Gastroesophageal sphincter (tissue), 3 donors: Measurements from ENCODE around the gene PRDM12.

Experiments
- CTCF ChIP-seq, 4 experiments: fragments of 200-600 bp in 2 of 4; fragments of 450-650 bp in 2 of 4; sonication (generic) in 1 of 4; IDR thresholded peaks; one replicate each; pipeline ENCODE4 v1.5.1; 2017 to 2019; ENCODE audit warnings: antibody characterized with exemption in 4 of 4, mild to moderate bottlenecking in 2 of 4, moderate library complexity in 2 of 4
- EP300 ChIP-seq: sonication (generic); formaldehyde crosslinking; IDR thresholded peaks from one replicate; pipeline ENCODE4 v1.6.1; 2017; ENCODE audit warnings: antibody characterized with exemption, mild to moderate bottlenecking
- POLR2AphosphoS5 ChIP-seq: sonication (generic); formaldehyde crosslinking; IDR thresholded peaks from one replicate; pipeline ENCODE4 v1.6.1; 2017; ENCODE audit warnings: antibody characterized with exemption

- no peak for TF ChIP-seq CTCF (IDR thresholded peaks at IDR 0.05)
- no peak for TF ChIP-seq POLR2AphosphoS5
- no peak for TF ChIP-seq EP300
Measured at GRCh38 chr9:130685104-130685503, 20.7 kb downstream of the PRDM12 start.
